Nephron progenitor cell (in vitro differentiated cells): ENCODE results near the gene GPC5.

Source experiments
- DNase-seq: peaks from one replicate; pipeline ENCODE4 v3.0.0; 2021
- H3K27ac Mint-ChIP-seq: 2 replicates; pipeline ENCODE4 v1.8.0; 2021; ENCODE audit warnings: mild to moderate bottlenecking, moderate library complexity, mixed read lengths
- H3K27me3 Mint-ChIP-seq: 2 replicates; pipeline ENCODE4 v1.8.0; 2021; ENCODE audit warnings: mild to moderate bottlenecking, low read depth, mixed read lengths; ENCODE audit not compliant: poor library complexity
- H3K36me3 Mint-ChIP-seq: 2 replicates; pipeline ENCODE4 v1.8.0; 2021; ENCODE audit warnings: low read depth, mixed read lengths
- H3K4me1 Mint-ChIP-seq: 2 replicates; pipeline ENCODE4 v1.8.0; 2021; ENCODE audit warnings: mixed read lengths
- H3K4me3 Mint-ChIP-seq: 2 replicates; pipeline ENCODE4 v1.8.0; 2021; ENCODE audit warnings: mild to moderate bottlenecking, moderate library complexity, mixed read lengths
- H3K9me3 Mint-ChIP-seq: 2 replicates; pipeline ENCODE4 v1.8.0; 2021; ENCODE audit warnings: mild to moderate bottlenecking, moderate library complexity, mixed read lengths
- CTCF ChIP-seq: fragments of 200-600 bp; sonication (generic); IDR thresholded peaks from 2 replicates; pipeline ENCODE4 v1.5.0; 2021; ENCODE audit warnings: antibody characterized with exemption

Gene GPC5

DNA sequence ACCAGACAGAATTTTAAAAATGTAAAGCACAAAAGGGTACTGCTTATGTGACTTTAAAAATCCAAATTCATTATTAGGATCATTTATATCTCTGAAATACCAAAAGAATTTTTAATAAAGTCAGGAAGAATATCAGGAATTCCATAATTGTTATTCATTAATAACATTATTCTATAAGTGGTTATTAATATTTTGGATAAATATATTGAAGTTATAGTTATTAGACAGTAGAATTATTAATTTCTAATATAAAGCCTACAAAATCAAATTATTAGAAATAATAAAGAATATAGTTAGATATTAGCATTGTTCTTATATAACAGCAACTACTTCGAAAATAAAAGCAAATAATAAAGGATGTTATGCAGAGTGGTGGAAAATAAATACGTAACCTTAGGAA lies 105.8 kb downstream of the GPC5 start:
- no peaks in the 10 kb centered on the region for H3K9me3 Mint-ChIP-seq
- no peak overlapping the region for H3K4me3 Mint-ChIP-seq
- no peak overlapping the region for H3K27ac Mint-ChIP-seq
- no peaks in the 10 kb centered on the region for H3K36me3 Mint-ChIP-seq
- no peaks in the 10 kb centered on the region for H3K4me1 Mint-ChIP-seq
- peaks cover 4% of the 10 kb centered on the region for H3K27me3 Mint-ChIP-seq
- DNase-seq = no peak
- TF ChIP-seq CTCF = no peak

- TF ChIP-seq CTCF = no peak
- no peaks in the 10 kb centered on the region for H3K9me3 Mint-ChIP-seq
- no peaks in the 10 kb centered on the region for H3K36me3 Mint-ChIP-seq
- H3K4me3 Mint-ChIP-seq = no peak overlapping the region
- peaks cover 4% of the 10 kb centered on the region for H3K27me3 Mint-ChIP-seq
- H3K27ac Mint-ChIP-seq = no peak overlapping the region
- DNase-seq = no peak
- no peaks in the 10 kb centered on the region for H3K4me1 Mint-ChIP-seq
Observed at GRCh38 chr13:91506759-91507158, 108.3 kb downstream of the GPC5 start.

- H3K27ac Mint-ChIP-seq = no peak overlapping the region
- no peaks in the 10 kb centered on the region for H3K4me1 Mint-ChIP-seq
- no peaks in the 10 kb centered on the region for H3K9me3 Mint-ChIP-seq
- DNase-seq = no peak
- H3K4me3 Mint-ChIP-seq = no peak overlapping the region
- H3K27me3 Mint-ChIP-seq = peaks cover 4% of the 10 kb centered on the region
- no peak for TF ChIP-seq CTCF
- no peaks in the 10 kb centered on the region for H3K36me3 Mint-ChIP-seq
Observed at GRCh38 chr13:91510058-91510457, 111.6 kb downstream of the GPC5 start.

- H3K27ac Mint-ChIP-seq = no peak overlapping the region
- H3K27me3 Mint-ChIP-seq = peaks cover 5% of the 10 kb centered on the region
- peaks cover 7% of the 10 kb centered on the region for H3K36me3 Mint-ChIP-seq
- TF ChIP-seq CTCF = no peak
- peaks cover 11% of the 10 kb centered on the region for H3K9me3 Mint-ChIP-seq
- no peaks in the 10 kb centered on the region for H3K4me1 Mint-ChIP-seq
- DNase-seq = no peak
- H3K4me3 Mint-ChIP-seq = no peak overlapping the region
Observed at GRCh38 chr13:91513790-91514189, 115.4 kb downstream of the GPC5 start.

DNA sequence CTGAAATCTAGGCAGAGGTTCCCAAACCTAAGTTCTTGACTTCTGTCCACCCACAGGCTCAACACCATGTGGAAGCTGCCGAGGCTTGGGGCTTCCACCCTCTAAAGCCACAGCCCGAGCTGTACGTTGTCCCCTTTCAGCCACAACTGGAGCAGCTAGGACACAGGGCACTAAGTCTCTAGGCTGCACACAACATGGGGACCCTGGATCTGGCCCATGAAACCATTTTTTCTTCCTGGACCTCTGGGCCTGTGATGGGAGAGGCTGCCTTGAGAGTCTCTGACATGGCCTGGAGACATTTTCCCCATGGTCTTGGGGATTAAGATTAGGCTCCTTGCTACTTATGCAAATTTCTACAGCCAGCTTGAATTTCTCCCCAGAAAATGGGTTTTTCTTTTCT lies 118.4 kb downstream of the GPC5 start:
- H3K4me3 Mint-ChIP-seq = no peak overlapping the region
- TF ChIP-seq CTCF = no peak
- H3K27ac Mint-ChIP-seq = no peak overlapping the region
- peaks cover 7% of the 10 kb centered on the region for H3K36me3 Mint-ChIP-seq
- H3K9me3 Mint-ChIP-seq = peaks cover 11% of the 10 kb centered on the region
- no peak for DNase-seq
- H3K27me3 Mint-ChIP-seq = peaks cover 5% of the 10 kb centered on the region
- no peaks in the 10 kb centered on the region for H3K4me1 Mint-ChIP-seq

GRCh38 chr13:91520952-91521351 lies 122.5 kb downstream of the GPC5 start:
- Mint-ChIP-seq H3K27me3 (peaks cover 2% of the 10 kb centered on the region), H3K4me3 (no peak overlapping the region), H3K4me1 (no peaks in the 10 kb centered on the region), H3K9me3 (peaks cover 11% of the 10 kb centered on the region), H3K27ac (no peak overlapping the region), H3K36me3 (peaks cover 7% of the 10 kb centered on the region)
- DNase-seq = no peak
- no peak for TF ChIP-seq CTCF
